BJ (cell line): ENCODE results near the gene MPPED2. TPM values are rescaled to one million over a fixed set of nuclear protein-coding genes. Genes with fewer than 3 reads are reported as not detected.

ENCODE experiments used
- CTCF ChIA-PET: fragments of 350-600 bp; formaldehyde crosslinking; extraction: SDS; loops from one replicate; lab custom pipeline; 2021; ENCODE audit warnings: antibody characterized with exemption, inconsistent platforms; lab: Yijun Ruan, JAX
- POLR2A ChIA-PET: fragments of 300-600 bp; sonication (Branson Sonifier 250); formaldehyde crosslinking; extraction: SDS; loops from one replicate; lab custom pipeline; 2021; ENCODE audit warnings: antibody characterized with exemption; lab: Charles Lee
- DNase-seq: peaks from one replicate; pipeline ENCODE4 v3.0.0-alpha.2; 2011; ENCODE audit warnings: low read depth
- H3K27me3 ChIP-seq: 2 replicates; pipeline ENCODE4 v1.6.0; 2011; ENCODE audit warnings: low read length; ENCODE audit not compliant: control insufficient read depth, insufficient read depth
- H3K36me3 ChIP-seq: 2 replicates; pipeline ENCODE4 v1.5.1; 2011; ENCODE audit warnings: low read length; ENCODE audit not compliant: control insufficient read depth, insufficient read depth
- H3K4me3 ChIP-seq: 2 replicates; pipeline ENCODE4 v1.5.1; 2011; ENCODE audit warnings: low read depth, mild to moderate bottlenecking, control low read depth, low read length
- polyA plus RNA-seq: library from polyadenylated mRNA; depleted of rRNA; stranded (reverse); fragments of >200 nt; gene quantifications from 2 replicates; pipeline ENCODE4 v1.2.3, GENCODE V29; 2011
- TF ChIP-seq, protein P1 (sequence below): IDR thresholded peaks from 2 replicates; pipeline ENCODE4 v1.5.1; 2011; ENCODE audit warnings: low read depth, mild to moderate bottlenecking, control low read depth, inconsistent platforms, low read length, moderate library complexity; ENCODE audit not compliant: insufficient read depth

The MPPED2 gene
- polyA plus RNA-seq, 1 experiment, result not detected

- ChIA-PET CTCF (no interaction called here), POLR2A (no interaction called here)
- TF ChIP-seq, protein P1, sequence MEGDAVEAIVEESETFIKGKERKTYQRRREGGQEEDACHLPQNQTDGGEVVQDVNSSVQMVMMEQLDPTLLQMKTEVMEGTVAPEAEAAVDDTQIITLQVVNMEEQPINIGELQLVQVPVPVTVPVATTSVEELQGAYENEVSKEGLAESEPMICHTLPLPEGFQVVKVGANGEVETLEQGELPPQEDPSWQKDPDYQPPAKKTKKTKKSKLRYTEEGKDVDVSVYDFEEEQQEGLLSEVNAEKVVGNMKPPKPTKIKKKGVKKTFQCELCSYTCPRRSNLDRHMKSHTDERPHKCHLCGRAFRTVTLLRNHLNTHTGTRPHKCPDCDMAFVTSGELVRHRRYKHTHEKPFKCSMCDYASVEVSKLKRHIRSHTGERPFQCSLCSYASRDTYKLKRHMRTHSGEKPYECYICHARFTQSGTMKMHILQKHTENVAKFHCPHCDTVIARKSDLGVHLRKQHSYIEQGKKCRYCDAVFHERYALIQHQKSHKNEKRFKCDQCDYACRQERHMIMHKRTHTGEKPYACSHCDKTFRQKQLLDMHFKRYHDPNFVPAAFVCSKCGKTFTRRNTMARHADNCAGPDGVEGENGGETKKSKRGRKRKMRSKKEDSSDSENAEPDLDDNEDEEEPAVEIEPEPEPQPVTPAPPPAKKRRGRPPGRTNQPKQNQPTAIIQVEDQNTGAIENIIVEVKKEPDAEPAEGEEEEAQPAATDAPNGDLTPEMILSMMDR, result no peak
- Histone ChIP-seq H3K36me3 (no peaks in the 10 kb centered on the region), H3K4me3 (no peak overlapping the region), H3K27me3 (no peaks in the 10 kb centered on the region)
- DNase-seq, result no peak
These were observed 109.1 kb downstream of the MPPED2 start for GRCh38 chr11:30477061-30477460.

DNA sequence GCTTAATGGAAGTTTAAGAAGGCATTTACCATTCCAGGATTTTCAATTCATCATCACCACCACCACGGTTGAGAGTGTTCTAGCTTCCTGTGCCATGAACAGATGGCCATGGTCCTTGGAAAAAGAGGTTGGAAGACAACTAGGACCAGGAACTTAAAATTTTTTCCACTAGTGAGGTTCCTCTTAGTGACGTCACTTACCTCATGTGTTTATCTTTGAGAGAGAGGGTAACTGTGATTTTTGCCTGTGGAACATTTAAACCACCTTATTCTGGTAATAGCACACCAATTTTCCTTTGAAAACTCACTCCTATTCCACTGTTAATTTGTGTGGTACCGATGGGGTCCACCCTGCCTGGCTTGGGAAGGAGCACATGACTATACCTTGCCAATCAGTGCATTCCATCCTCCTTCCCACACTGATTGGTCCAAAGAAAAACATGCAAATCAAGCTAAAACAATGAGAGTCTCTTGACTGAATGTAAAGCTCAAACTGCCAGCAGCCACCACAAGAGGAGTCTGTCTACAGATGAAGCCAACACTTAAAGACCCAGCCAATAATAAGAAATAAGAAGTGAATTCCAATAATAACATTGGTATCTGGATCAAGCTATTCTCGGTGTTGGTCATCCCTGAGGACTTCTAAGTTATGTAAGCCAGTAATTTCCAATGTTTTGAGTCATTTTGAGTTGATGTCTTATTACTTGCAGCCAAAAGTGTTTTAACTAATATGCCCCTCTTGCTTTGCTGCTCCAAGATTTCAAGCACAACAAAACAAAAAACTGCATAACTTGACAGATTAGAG lies 111.8 kb downstream of the MPPED2 start:
- Histone ChIP-seq H3K4me3 (no peak overlapping the region), H3K27me3 (no peaks in the 10 kb centered on the region), H3K36me3 (no peaks in the 10 kb centered on the region)
- DNase-seq, result no peak
- POLR2A ChIA-PET, result no interaction called here
- TF ChIP-seq, protein P1, result no peak
- CTCF ChIA-PET, result no interaction called here

- Histone ChIP-seq H3K4me3 (no peak overlapping the region), H3K27me3 (no peaks in the 10 kb centered on the region), H3K36me3 (no peaks in the 10 kb centered on the region)
- DNase-seq, result no peak
- TF ChIP-seq, protein P1, result no peak
- POLR2A ChIA-PET, result no interaction called here
- CTCF ChIA-PET, result no interaction called here
These were observed 114.9 kb downstream of the MPPED2 start for GRCh38 chr11:30471244-30471643.

- TF ChIP-seq, protein P1, result no peak
- POLR2A ChIA-PET, result no interaction called here
- no peak overlapping the region for H3K4me3 ChIP-seq
These were observed 117.3 kb downstream of the MPPED2 start for GRCh38 chr11:30468881-30469280.

GRCh38 chr11:30467176-30467575 lies 119.0 kb downstream of the MPPED2 start:
- TF ChIP-seq, protein P1, result no peak
- no peak for DNase-seq
- no peaks in the 10 kb centered on the region for H3K36me3 ChIP-seq
- no peaks in the 10 kb centered on the region for H3K27me3 ChIP-seq
- CTCF ChIA-PET, result no interaction called here
- H3K4me3 ChIP-seq, result no peak overlapping the region
- POLR2A ChIA-PET, result no interaction called here

More at GRCh38 chr11:30468881-30469280, 117.3 kb downstream of the MPPED2 start:
- CTCF ChIA-PET, result no interaction called here
- no peak for DNase-seq
- H3K27me3 ChIP-seq, result no peaks in the 10 kb centered on the region
- no peaks in the 10 kb centered on the region for H3K36me3 ChIP-seq
